ENCODE measurements around the gene STK38.

Gene STK38

DNA sequence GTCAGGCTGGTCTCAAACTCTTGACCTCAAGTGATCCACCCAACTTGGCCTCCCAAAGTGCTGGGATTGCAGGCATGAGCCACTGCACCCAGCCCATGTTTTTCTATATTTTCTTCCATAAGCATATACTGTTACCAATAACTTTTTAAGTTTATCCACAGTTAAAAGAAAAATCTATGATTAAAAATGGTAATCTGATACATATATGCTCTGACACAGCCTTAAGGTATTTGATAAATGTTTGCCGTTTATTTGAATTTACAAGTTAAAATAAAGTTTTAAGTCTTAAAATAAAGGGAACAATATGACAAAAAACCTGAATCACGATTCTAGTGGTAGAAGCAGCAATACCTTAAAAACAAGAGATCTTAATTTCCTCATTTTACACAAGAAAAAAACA, 5.2 kb downstream of the STK38 start:
- Mint-ChIP-seq H3K27ac (no peak overlapping the region), H3K9me3 (no peaks in the 10 kb centered on the region), H3K27me3 (ENCODE audit: low read depth) (no peaks in the 10 kb centered on the region), H3K36me3 (ENCODE audit: low read depth) (peaks cover 40% of the 10 kb centered on the region), H3K4me3 (no peak overlapping the region), H3K4me1 (peaks cover 19% of the 10 kb centered on the region)
- TF ChIP-seq, protein P1, sequence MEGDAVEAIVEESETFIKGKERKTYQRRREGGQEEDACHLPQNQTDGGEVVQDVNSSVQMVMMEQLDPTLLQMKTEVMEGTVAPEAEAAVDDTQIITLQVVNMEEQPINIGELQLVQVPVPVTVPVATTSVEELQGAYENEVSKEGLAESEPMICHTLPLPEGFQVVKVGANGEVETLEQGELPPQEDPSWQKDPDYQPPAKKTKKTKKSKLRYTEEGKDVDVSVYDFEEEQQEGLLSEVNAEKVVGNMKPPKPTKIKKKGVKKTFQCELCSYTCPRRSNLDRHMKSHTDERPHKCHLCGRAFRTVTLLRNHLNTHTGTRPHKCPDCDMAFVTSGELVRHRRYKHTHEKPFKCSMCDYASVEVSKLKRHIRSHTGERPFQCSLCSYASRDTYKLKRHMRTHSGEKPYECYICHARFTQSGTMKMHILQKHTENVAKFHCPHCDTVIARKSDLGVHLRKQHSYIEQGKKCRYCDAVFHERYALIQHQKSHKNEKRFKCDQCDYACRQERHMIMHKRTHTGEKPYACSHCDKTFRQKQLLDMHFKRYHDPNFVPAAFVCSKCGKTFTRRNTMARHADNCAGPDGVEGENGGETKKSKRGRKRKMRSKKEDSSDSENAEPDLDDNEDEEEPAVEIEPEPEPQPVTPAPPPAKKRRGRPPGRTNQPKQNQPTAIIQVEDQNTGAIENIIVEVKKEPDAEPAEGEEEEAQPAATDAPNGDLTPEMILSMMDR (IDR thresholded peaks at IDR 0.05; ENCODE audit: unreplicated experiment in 3 of 3): no peak

DNA sequence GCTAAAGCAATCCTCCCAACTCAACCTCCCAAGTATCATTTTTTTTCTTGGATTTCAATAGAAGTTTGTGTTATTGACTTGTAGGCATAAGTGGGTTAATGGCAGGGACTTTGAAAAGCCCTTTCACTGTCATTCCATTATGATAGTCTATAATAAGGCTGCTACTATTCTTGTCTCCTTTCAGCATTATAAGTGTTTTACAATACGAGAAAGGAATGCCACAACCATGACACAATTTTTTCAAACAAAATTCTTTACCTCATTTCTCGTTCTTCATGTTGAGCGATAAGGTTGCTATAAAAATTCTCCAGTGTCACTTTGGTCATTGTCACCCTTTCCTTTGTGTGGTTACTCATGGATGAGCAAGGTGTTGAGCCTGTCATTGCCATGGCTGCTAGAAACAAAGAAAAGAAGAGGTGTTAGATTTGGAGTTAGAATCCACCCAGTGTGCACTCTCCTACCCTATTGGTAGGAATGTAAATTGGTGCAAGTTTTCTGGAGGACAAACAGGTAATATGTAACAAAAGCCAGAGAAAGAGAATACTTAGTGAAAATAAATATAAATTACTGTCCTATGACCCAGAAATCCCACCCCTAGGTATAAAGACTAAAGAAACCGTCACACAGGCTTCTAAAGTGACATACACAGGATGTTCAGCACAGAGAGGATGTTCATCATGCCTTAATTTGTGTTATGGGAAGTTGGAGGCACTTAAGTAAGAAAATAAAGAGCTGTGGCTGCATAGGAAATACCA, 7.3 kb downstream of the STK38 start:
- Mint-ChIP-seq H3K27me3 (ENCODE audit: low read depth) (no peaks in the 10 kb centered on the region), H3K4me1 (peaks cover 6% of the 10 kb centered on the region), H3K9me3 (no peaks in the 10 kb centered on the region), H3K36me3 (ENCODE audit: low read depth) (peaks cover 57% of the 10 kb centered on the region), H3K27ac (no peak overlapping the region), H3K4me3 (no peak overlapping the region)
- TF ChIP-seq, protein P1 (IDR thresholded peaks at IDR 0.05; ENCODE audit: unreplicated experiment in 3 of 3): no peak

DNA sequence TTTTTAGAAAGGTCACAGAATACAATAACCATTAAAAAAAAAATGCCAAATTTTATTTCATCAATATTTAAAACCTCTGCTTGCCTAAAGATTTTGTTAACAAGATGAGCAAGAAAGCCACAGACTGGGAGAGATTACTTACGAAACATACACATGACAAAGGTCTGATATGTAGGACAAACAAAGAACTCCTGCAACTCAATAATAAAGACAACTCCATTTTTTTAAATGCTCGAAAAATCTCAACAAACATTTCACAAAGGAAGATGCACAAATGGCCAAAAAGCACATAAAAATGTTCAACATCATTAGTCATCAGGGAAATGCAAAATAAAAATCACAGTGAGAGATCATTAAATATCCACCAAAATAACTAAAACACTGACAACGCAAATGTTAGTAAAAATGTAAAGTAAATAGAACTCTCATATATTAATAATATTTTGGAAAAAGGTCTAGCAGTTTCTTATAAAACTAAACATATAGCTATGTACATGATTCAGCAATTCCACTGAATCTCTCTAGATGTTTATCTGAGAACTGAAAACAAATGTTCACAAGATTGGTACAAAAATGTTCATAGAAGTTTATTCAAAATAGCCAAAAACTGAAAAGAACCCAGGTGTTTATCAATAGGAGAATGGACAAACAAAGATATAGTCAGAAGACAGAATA, 10.3 kb downstream of the STK38 start:
- H3K4me1 Mint-ChIP-seq: no peaks in the 10 kb centered on the region
- H3K27ac Mint-ChIP-seq: no peak overlapping the region
- no peak overlapping the region for H3K4me3 Mint-ChIP-seq
- H3K27me3 Mint-ChIP-seq (ENCODE audit: low read depth): no peaks in the 10 kb centered on the region
- no peaks in the 10 kb centered on the region for H3K9me3 Mint-ChIP-seq
- TF ChIP-seq, protein P1 (IDR thresholded peaks at IDR 0.05; ENCODE audit: unreplicated experiment in 3 of 3): no peak
- peaks cover 71% of the 10 kb centered on the region for H3K36me3 Mint-ChIP-seq (ENCODE audit: low read depth)

DNA sequence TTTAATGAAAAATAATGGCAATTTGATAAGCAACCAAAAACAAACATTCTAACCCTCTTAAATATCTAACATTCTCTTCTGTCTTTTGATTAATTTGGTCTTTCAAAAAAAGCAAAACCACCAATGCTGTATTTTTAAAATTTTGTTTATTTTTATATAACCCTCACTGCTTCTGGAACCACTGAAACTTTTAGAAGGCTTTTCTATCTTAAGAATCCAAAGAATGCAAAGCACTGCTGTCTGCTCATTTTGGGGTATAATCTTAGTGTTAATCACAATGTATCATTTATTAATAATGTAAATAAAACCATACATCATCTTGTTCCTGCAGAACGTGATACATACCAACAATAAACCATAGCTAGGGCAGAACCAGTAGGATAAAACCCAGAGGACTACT, 14.0 kb downstream of the STK38 start:
- TF ChIP-seq, protein P1 (IDR thresholded peaks at IDR 0.05; ENCODE audit: unreplicated experiment in 3 of 3): no peak
- Mint-ChIP-seq H3K4me1 (peaks cover 2% of the 10 kb centered on the region), H3K36me3 (ENCODE audit: low read depth) (peaks cover 74% of the 10 kb centered on the region), H3K4me3 (no peak overlapping the region), H3K27ac (no peak overlapping the region), H3K27me3 (ENCODE audit: low read depth) (no peaks in the 10 kb centered on the region), H3K9me3 (no peaks in the 10 kb centered on the region)

DNA sequence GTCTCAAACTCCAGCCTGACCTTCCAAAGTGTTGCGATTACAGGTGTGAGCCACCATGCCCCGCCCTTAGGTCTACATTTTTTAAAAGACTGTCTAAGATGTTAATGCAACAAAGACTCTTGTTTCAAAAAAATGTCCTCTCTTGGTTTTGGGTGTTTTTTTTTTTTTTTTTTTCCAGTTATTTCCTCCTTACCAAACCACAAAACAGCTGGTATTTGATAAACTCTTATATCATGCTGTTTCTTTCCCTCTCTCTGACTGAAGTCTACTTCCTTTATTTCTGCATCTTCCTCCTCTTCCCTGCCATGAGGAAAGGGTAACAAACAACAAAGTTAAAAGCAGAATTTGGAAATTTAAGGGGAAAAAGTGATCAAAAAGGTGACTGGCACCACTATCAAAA, 21.2 kb downstream of the STK38 start:
- H3K36me3 Mint-ChIP-seq (ENCODE audit: low read depth): peaks cover 69% of the 10 kb centered on the region
- no peaks in the 10 kb centered on the region for H3K9me3 Mint-ChIP-seq
- no peaks in the 10 kb centered on the region for H3K27me3 Mint-ChIP-seq (ENCODE audit: low read depth)
- no peak overlapping the region for H3K27ac Mint-ChIP-seq
- no peak overlapping the region for H3K4me3 Mint-ChIP-seq
- TF ChIP-seq, protein P1 (IDR thresholded peaks at IDR 0.05; ENCODE audit: unreplicated experiment in 3 of 3): no peak
- peaks cover 6% of the 10 kb centered on the region for H3K4me1 Mint-ChIP-seq

All from nephron (organoid).